GM10266 (cell line): ENCODE results near the gene VIPR2.

ENCODE experiments used
- DNase-seq: peaks from one replicate; pipeline ENCODE4 v3.0.0; 2012; ENCODE audit errors: extremely low spot score
- TF ChIP-seq, protein P1 (sequence below): IDR thresholded peaks from 2 replicates; pipeline ENCODE4 v1.5.1; 2012; ENCODE audit warnings: mild to moderate bottlenecking, low read depth; ENCODE audit not compliant: control insufficient read depth, insufficient read depth; ENCODE audit errors: missing control alignments

The VIPR2 gene

GRCh38 chr7:158994687-158995086 lies 150.0 kb downstream of the VIPR2 start:
- TF ChIP-seq, protein P1, sequence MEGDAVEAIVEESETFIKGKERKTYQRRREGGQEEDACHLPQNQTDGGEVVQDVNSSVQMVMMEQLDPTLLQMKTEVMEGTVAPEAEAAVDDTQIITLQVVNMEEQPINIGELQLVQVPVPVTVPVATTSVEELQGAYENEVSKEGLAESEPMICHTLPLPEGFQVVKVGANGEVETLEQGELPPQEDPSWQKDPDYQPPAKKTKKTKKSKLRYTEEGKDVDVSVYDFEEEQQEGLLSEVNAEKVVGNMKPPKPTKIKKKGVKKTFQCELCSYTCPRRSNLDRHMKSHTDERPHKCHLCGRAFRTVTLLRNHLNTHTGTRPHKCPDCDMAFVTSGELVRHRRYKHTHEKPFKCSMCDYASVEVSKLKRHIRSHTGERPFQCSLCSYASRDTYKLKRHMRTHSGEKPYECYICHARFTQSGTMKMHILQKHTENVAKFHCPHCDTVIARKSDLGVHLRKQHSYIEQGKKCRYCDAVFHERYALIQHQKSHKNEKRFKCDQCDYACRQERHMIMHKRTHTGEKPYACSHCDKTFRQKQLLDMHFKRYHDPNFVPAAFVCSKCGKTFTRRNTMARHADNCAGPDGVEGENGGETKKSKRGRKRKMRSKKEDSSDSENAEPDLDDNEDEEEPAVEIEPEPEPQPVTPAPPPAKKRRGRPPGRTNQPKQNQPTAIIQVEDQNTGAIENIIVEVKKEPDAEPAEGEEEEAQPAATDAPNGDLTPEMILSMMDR: no peak
- no peak for DNase-seq

DNA sequence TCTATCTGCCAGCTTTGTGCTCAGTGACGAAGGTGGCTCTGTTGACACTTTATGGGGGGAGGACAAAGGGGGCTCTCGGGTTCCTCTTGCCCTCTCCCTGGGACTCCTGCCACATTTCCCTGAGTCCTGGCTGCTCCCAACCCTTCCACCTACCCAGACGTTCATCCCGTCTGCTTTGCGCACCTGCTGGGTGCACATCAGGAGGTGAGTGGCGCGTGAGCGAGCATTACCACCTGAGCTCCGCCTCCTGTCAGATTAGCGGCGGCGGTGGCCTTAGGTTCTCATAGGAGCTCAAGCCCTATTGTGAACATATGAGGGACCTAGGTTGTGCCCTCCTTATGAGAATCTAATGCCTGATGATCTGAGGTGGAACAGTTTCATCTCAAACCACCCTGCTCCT lies 151.1 kb downstream of the VIPR2 start:
- no peak for DNase-seq
- TF ChIP-seq, protein P1: no peak

GRCh38 chr7:158992759-158993158 lies 151.9 kb downstream of the VIPR2 start:
- TF ChIP-seq, protein P1: no peak
- no peak for DNase-seq

DNA sequence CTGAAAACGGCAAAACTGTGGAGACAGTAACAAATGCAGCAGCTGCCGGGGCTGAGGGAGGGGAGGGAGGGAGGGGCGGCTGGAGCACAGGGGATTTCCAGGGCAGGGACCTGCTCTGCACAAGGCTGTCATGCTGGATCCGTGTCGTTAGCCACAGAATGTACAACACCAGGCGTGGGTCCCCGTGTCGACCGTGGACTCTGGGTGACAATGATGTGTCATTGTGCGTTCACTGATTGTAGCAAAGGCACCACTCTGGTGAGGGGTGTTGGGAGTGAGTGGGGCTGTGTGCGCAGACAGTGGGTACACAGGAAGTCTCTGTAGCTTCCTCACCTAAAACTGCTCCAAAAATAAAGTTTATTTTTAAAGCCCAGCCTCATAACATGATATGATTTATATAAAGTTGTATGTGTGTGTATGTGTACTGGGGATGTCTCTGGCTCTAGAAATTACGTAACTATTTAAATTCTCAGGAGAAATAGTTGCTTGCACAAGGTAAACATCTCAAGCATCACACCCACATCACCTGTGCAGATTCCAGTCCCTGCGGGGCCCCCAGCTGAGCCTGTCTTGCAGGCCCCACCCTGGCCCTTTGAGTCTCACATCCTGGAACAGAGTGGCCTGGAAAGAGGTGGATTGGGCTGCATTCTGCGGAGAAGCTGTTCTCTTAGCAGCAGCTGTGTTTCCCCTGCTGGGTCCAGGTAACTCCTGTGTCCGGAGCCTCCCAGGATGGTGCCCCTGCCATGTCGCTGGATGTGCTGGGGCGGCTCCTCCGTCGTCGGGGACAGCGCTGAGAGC lies 152.6 kb downstream of the VIPR2 start:
- no peak for DNase-seq
- TF ChIP-seq, protein P1: no peak

DNA sequence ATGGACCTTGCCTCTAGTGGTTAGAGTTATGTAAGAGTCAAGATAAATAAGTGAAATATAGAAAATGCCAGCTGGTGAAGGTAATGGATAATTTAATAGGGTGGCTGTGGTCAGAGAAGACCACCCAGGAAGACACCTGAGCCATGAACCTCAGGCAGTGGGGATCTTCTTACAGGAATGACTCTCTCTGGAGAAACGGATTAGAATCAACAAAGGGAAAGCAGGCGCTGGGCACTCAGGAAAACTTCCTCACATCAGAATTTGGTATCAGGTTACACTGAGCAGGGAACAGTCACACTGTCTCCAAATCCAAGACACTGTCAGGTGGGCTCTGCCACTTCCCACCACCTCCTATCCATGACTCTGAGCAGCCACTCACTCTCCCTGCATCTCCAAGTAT lies 155.7 kb downstream of the VIPR2 start:
- TF ChIP-seq, protein P1: no peak
- DNase-seq: no peak

DNA sequence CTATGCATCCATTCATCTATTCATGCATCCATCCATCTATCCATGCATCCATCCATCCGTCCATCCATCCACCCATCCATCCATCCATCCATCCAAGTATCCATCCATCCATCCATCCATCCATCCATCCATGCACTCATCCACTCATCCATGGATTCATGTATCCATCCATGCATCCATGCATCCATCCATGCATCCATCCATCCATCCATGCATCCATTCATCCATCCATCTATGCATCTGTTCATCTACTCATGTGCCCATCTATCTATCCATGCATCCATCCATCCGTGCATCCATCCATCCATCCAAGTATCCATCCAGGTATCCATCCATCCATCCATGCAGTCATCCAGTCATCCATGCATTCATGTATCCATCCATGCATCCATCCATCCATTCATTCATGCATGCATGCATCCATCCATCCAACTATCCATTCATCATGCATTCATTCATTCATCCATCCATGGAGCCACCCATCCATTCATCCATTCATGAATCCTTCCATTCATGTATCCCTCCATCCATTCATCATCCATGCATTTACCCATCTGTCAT lies 156.3 kb downstream of the VIPR2 start:
- DNase-seq: no peak
- TF ChIP-seq, protein P1: no peak

GRCh38 chr7:158987691-158988090 lies 157.0 kb downstream of the VIPR2 start:
- TF ChIP-seq, protein P1: no peak
- DNase-seq: no peak
